H1 (cell line): ENCODE measurements around the gene TYMS. TPM values are rescaled to one million over a fixed set of nuclear protein-coding genes. Genes with fewer than 3 reads are reported as not detected.
A peak's percentile ranks its signal among the peaks of the same experiment; 100 is the strongest.

ENCODE experiments used
- CTCF ChIA-PET: fragments of 300-600 bp; sonication (Branson Sonifier 250); formaldehyde crosslinking; loops from one replicate; lab custom pipeline; 2021; ENCODE audit not compliant: partially characterized antibody; lab: Charles Lee
- POLR2A ChIA-PET: fragments of 300-600 bp; sonication (Branson Sonifier 250); formaldehyde crosslinking; loops from one replicate; lab custom pipeline; 2021; ENCODE audit warnings: inconsistent platforms; ENCODE audit not compliant: partially characterized antibody; lab: Charles Lee
- DNase-seq, 2 experiments: peaks; one replicate each; pipeline versions ENCODE4 v3.0.0 to v3.0.0-alpha.2; 2010 to 2022; ENCODE audit warnings: low spot score in 2 of 2, low read depth in 1 of 2, mixed read lengths in 1 of 2
- FAIRE-seq: peaks from 2 replicates; lab custom pipeline; 2011; peaks lifted over from hg19 to GRCh38; lab: Jason Lieb, UNC
- H2AFZ ChIP-seq: 2 replicates; pipeline ENCODE4 v1.8.1; 2012; ENCODE audit warnings: low read length, inconsistent platforms
- H2AK5ac ChIP-seq: 2 replicates; pipeline ENCODE4 v1.6.1; 2013; ENCODE audit warnings: low read depth, low read length
- H2BK120ac ChIP-seq: replicated peaks from 2 replicates; pipeline ENCODE3; 2013; ENCODE audit warnings: low read depth, low read length, inconsistent platforms
- H2BK12ac ChIP-seq: 2 replicates; pipeline ENCODE4 v1.6.1; 2013; ENCODE audit warnings: low read depth, low read length
- H2BK15ac ChIP-seq: 2 replicates; pipeline ENCODE4 v1.6.1; 2013; ENCODE audit warnings: low read length
- H2BK20ac ChIP-seq: 2 replicates; pipeline ENCODE4 v1.6.1; 2013; ENCODE audit warnings: low read length
- H2BK5ac ChIP-seq: 2 replicates; pipeline ENCODE4 v1.6.1; 2013; ENCODE audit warnings: low read depth, low read length
- H3K14ac ChIP-seq: 2 replicates; pipeline ENCODE4 v1.6.1; 2013; ENCODE audit warnings: inconsistent platforms; ENCODE audit not compliant: insufficient read length
- H3K18ac ChIP-seq: 2 replicates; pipeline ENCODE4 v1.6.1; 2013; ENCODE audit warnings: low read length; ENCODE audit errors: extremely low read depth
- H3K23ac ChIP-seq: 2 replicates; pipeline ENCODE4 v1.6.1; 2013; ENCODE audit warnings: inconsistent platforms; ENCODE audit not compliant: insufficient read length
- H3K23me2 ChIP-seq: 2 replicates; pipeline ENCODE4 v1.6.1; 2013; ENCODE audit warnings: low read depth, low read length
- H3K27ac ChIP-seq: 2 replicates; pipeline ENCODE4 v1.6.1; 2011; ENCODE audit warnings: low read depth, low read length, inconsistent platforms
- H3K27me3 ChIP-seq, 4 experiments: replicated peaks in 1 of 4; 1 replicate in 1 of 4; 2 replicates in 3 of 4; pipeline versions ENCODE4 v1.6.1 to v1.8.1; 2011 to 2013; ENCODE audit warnings: low read length in 3 of 4, mild to moderate bottlenecking in 3 of 4, inconsistent platforms in 2 of 4, mixed read lengths in 2 of 4, moderate library complexity in 1 of 4; ENCODE audit not compliant: control insufficient read depth in 3 of 4, insufficient read depth in 3 of 4; ENCODE audit errors: extremely low read depth in 1 of 4
- H3K36me3 ChIP-seq, 4 experiments: 2 replicates each; pipeline versions ENCODE4 v1.6.1 to v1.8.1; 2011 to 2013; ENCODE audit warnings: mild to moderate bottlenecking in 4 of 4, low read length in 3 of 4, moderate library complexity in 2 of 4, control low read depth in 1 of 4, inconsistent platforms in 1 of 4; ENCODE audit not compliant: insufficient read depth in 4 of 4, control insufficient read depth in 2 of 4
- H3K4ac ChIP-seq: replicated peaks from 2 replicates; pipeline ENCODE3; 2013; ENCODE audit warnings: low read length, low read depth, mixed read lengths, inconsistent platforms; ENCODE audit not compliant: insufficient read length
- H3K4me1 ChIP-seq, 4 experiments: replicated peaks in 1 of 4; 1 replicate in 1 of 4; 2 replicates in 3 of 4; pipeline versions ENCODE4 v1.6.1 to v1.8.1; 2011 to 2013; ENCODE audit warnings: low read length in 3 of 4, inconsistent platforms in 2 of 4, mixed read lengths in 1 of 4; ENCODE audit not compliant: insufficient read depth in 4 of 4, control insufficient read depth in 3 of 4
- H3K4me2 ChIP-seq, 2 experiments: 2 replicates each; pipeline versions ENCODE4 v1.6.1 to v1.8.1; 2011 to 2013; ENCODE audit warnings: low read depth in 2 of 2, low read length in 2 of 2, control low read depth in 1 of 2, inconsistent platforms in 1 of 2, mild to moderate bottlenecking in 1 of 2; ENCODE audit not compliant: insufficient read depth in 1 of 2
- H3K4me3 ChIP-seq, 4 experiments: fragments of 200-600, 300-600 bp in 1 of 4; sonication (generic), shearing (Covaris generic), sonication (Bioruptor Twin) in 1 of 4; 2 replicates each; pipeline versions ENCODE4 v1.5.1 to v1.8.1; 2011 to 2016; ENCODE audit warnings: low read length in 4 of 4, low read depth in 3 of 4, control low read depth in 2 of 4, inconsistent platforms in 2 of 4, mild to moderate bottlenecking in 2 of 4, mixed read lengths in 1 of 4, moderate library complexity in 1 of 4; ENCODE audit not compliant: insufficient read depth in 2 of 4; ENCODE audit errors: extremely low read depth in 1 of 4
- H3K56ac ChIP-seq: replicated peaks from 2 replicates; pipeline ENCODE3; 2013; ENCODE audit warnings: low read depth, mild to moderate bottlenecking, mixed read lengths, low read length, inconsistent platforms; ENCODE audit not compliant: insufficient read length
- H3K79me1 ChIP-seq: 2 replicates; pipeline ENCODE4 v1.6.1; 2013; ENCODE audit warnings: low read depth, low read length, control low read depth
- H3K79me2 ChIP-seq, 2 experiments: 2 replicates each; pipeline versions ENCODE4 v1.6.1 to v1.8.1; 2012 to 2013; ENCODE audit warnings: low read length in 2 of 2, mild to moderate bottlenecking in 2 of 2, inconsistent platforms in 1 of 2; ENCODE audit not compliant: insufficient read depth in 2 of 2, control insufficient read depth in 1 of 2
- H3K9ac ChIP-seq, 4 experiments: replicated peaks in 1 of 4; 1 replicate in 1 of 4; 2 replicates in 3 of 4; pipeline versions ENCODE4 v1.6.1 to v1.8.1; 2011 to 2013; ENCODE audit warnings: low read depth in 3 of 4, low read length in 3 of 4, control low read depth in 2 of 4, mild to moderate bottlenecking in 2 of 4, moderate library complexity in 2 of 4, inconsistent platforms in 1 of 4; ENCODE audit errors: extremely low read depth in 1 of 4
- H3K9me3 ChIP-seq, 2 experiments: 2 replicates each; pipeline versions ENCODE4 v1.6.1 to v1.8.1; 2012 to 2013; ENCODE audit warnings: mild to moderate bottlenecking in 2 of 2, moderate library complexity in 2 of 2, control low read depth in 1 of 2, inconsistent platforms in 1 of 2, low read depth in 1 of 2, low read length in 1 of 2, mixed read lengths in 1 of 2; ENCODE audit not compliant: insufficient read depth in 2 of 2
- H4K20me1 ChIP-seq, 2 experiments: replicated peaks in 1 of 2; 2 replicates each; pipeline versions ENCODE3 to v1.8.1; 2011 to 2013; ENCODE audit warnings: inconsistent platforms in 2 of 2, low read length in 2 of 2, mild to moderate bottlenecking in 1 of 2; ENCODE audit not compliant: insufficient read depth in 2 of 2, control insufficient read depth in 1 of 2
- H4K5ac ChIP-seq: 2 replicates; pipeline ENCODE4 v1.6.1; 2013; ENCODE audit warnings: low read length, low read depth, mixed read lengths, inconsistent platforms; ENCODE audit not compliant: insufficient read length
- H4K8ac ChIP-seq: 2 replicates; pipeline ENCODE4 v1.8.0; 2013; ENCODE audit warnings: mild to moderate bottlenecking, moderate library complexity, low read length, inconsistent platforms; ENCODE audit not compliant: insufficient read depth; ENCODE audit errors: extremely low read depth
- H4K91ac ChIP-seq: replicated peaks from 2 replicates; pipeline ENCODE3; 2013; ENCODE audit warnings: low read length, mixed read lengths, inconsistent platforms; ENCODE audit not compliant: insufficient read length
- CHD1 ChIP-seq: IDR thresholded peaks from 2 replicates; pipeline ENCODE4 v1.6.1; 2012; ENCODE audit warnings: low read depth, low read length, improper control_type of control experiment
- CTCF ChIP-seq, 3 experiments: IDR thresholded peaks; 1 replicate in 2 of 3; 2 replicates in 1 of 3; pipeline versions ENCODE4 v1.5.1 to v1.6.1; 2011; ENCODE audit warnings: low read length in 3 of 3, mild to moderate bottlenecking in 3 of 3, inconsistent platforms in 2 of 3, low read depth in 1 of 3, moderate library complexity in 1 of 3; ENCODE audit not compliant: insufficient read depth in 1 of 3; ENCODE audit errors: control extremely low read depth in 1 of 3
- GABPA ChIP-seq: IDR thresholded peaks from 2 replicates; pipeline ENCODE4 v1.6.1; 2011; ENCODE audit warnings: mild to moderate bottlenecking, low read length, moderate library complexity, borderline replicate concordance; ENCODE audit not compliant: insufficient read depth
- WGBS, 2 experiments: shearing (Covaris generic) in 1 of 2; methylation state at CpG; one replicate each; pipeline versions ENCODE4 v1.1.6 to v1.1.7; 2013 to 2015; ENCODE audit warnings: low lambda C conversion rate in 2 of 2, mixed read lengths in 2 of 2, inconsistent platforms in 1 of 2, low coverage in 1 of 2, missing lambda C conversion rate in 1 of 2; ENCODE audit not compliant: insufficient replicate concordance in 2 of 2, insufficient coverage in 1 of 2, insufficient read length in 1 of 2; ENCODE audit errors: extremely low coverage in 1 of 2, missing lambda C conversion rate in 1 of 2; 5-methylcytosine and 5-hydroxymethylcytosine counted together
- polyA plus RNA-seq, 7 experiments: library from polyadenylated mRNA; depleted of rRNA in 3 of 7; stranded (reverse) in 5 of 7; unstranded in 2 of 7; fragments of >200 nt in 5 of 7; fragments of 200-250 nt in 2 of 7; gene quantifications; 1 replicate in 5 of 7; 2 replicates in 1 of 7; 4 replicates in 1 of 7; pipeline versions ENCODE4 v1.2.1 to v1.2.3, GENCODE V29; 2011 to 2013; ENCODE audit warnings: missing spikeins in 2 of 7, mixed read lengths in 2 of 7
- total RNA-seq: library from RNA; stranded (reverse); fragmentation: NEBNext Ultra II Directional; extraction: Animal tissue kit (Norgen Biotek cat#: 25700); gene quantifications from 2 replicates; pipeline ENCODE4 v1.2.1, GENCODE V29; 2021

TYMS gene
- total and polyA plus RNA-seq, 2 of the 8 experiments (the other 6 are each of a cell fraction or from before 2014, with no cell fraction given) = 91.9 to 110 TPM

GRCh38 chr18:644395-645004, 13.0 kb upstream of the TYMS start:
- Histone ChIP-seq H3K4me1 (no peaks in the 10 kb centered on the region), H3K9ac (no peak overlapping the region), H3K27me3 (no peaks in the 10 kb centered on the region), H2BK15ac (no peak overlapping the region), H2BK12ac (no peak overlapping the region), H3K23ac (no peak overlapping the region), H3K14ac (no peak overlapping the region), H4K8ac (no peak overlapping the region), H3K4ac (no peak overlapping the region), H3K79me2 (no peaks in the 10 kb centered on the region), H3K56ac (no peak overlapping the region), H2BK20ac (no peak overlapping the region), H3K79me1 (no peaks in the 10 kb centered on the region), H2AK5ac (no peak overlapping the region), H3K36me3 (no peaks in the 10 kb centered on the region), H2BK5ac (no peak overlapping the region), H2BK120ac (no peak overlapping the region), H3K4me3 (no peak overlapping the region), H3K18ac (no peak overlapping the region), H2AFZ (no peak overlapping the region), H4K20me1 (no peaks in the 10 kb centered on the region), H3K27ac (no peak overlapping the region), H3K4me2 (no peak overlapping the region), H4K91ac (no peak overlapping the region), H3K23me2 (no peaks in the 10 kb centered on the region; the same call in 1 of the 2 replicates), H4K5ac (no peak overlapping the region), H3K9me3 (no peaks in the 10 kb centered on the region)
- WGBS, 2 experiments = 55% methylated on average over 2 of the region's 2 CpGs; no CpG with 5 or more reads in 1 of the 2 experiments
- CTCF ChIA-PET = interaction anchor here (1.0 to 2.0 kb wide), 5 partner anchors 10 to 191 kb away, joined by 3 to 5 read pairs (median 4); no protein-coding TSS in a partner anchor
- DNase-seq = no peak
- POLR2A ChIA-PET = interaction anchor here (1.0 to 1.3 kb wide), 2 partner anchors 9 to 14 kb away, joined by 3 to 4 read pairs; partner anchors contain the start of gene TYMS
- TF ChIP-seq GABPA = no peak
- no peak for TF ChIP-seq CHD1
- peak in 1 of 3 experiments; percentile 33; a peak in 1 of 4 replicates for TF ChIP-seq CTCF (IDR thresholded peaks at IDR 0.05; ENCODE audit: control extremely low read depth in 1 of 3, insufficient read depth in 1 of 3, low read depth in 1 of 3, low read length in 3 of 3)
- peak; percentile 28 for FAIRE-seq
